ENCODE results near the gene ADCY10.
"Not testable (repeated sequence)": the region's sequence is repeated elsewhere in the genome, so short reads cannot be mapped to it uniquely, and the experiment has no call there.

Gene ADCY10

GRCh38 chr1:167812972-167813371 is 101.0 kb downstream of the ADCY10 start:
- DNase-seq (ENCODE audit: low read depth in 2 of 2): no peak

- DNase-seq (ENCODE audit: low read depth in 2 of 2): no peak
Measured at GRCh38 chr1:167808690-167809089, 105.2 kb downstream of the ADCY10 start.

GRCh38 chr1:167808104-167808503 is 105.8 kb downstream of the ADCY10 start:
- DNase-seq (ENCODE audit: low read depth in 2 of 2): no peak

- not testable (repeated sequence) for DNase-seq (ENCODE audit: low read depth in 2 of 2)
Measured at GRCh38 chr1:167806676-167807075, 107.3 kb downstream of the ADCY10 start.

GRCh38 chr1:167806235-167806634 is 107.7 kb downstream of the ADCY10 start:
- DNase-seq (ENCODE audit: low read depth in 2 of 2): not testable (repeated sequence)

GRCh38 chr1:167805041-167805556 is 108.8 kb downstream of the ADCY10 start:
- DNase-seq (ENCODE audit: low read depth in 2 of 2): no peak

- DNase-seq (ENCODE audit: low read depth in 2 of 2): peak; percentile 87 to 91
Measured at GRCh38 chr1:167803358-167804207, 110.4 kb downstream of the ADCY10 start.

GRCh38 chr1:167802235-167802634 is 111.7 kb downstream of the ADCY10 start:
- DNase-seq (ENCODE audit: low read depth in 2 of 2): no peak

GRCh38 chr1:167800251-167800650 is 113.7 kb downstream of the ADCY10 start:
- DNase-seq (ENCODE audit: low read depth in 2 of 2): no peak

GRCh38 chr1:167799747-167800146 is 114.2 kb downstream of the ADCY10 start:
- no peak for DNase-seq (ENCODE audit: low read depth in 2 of 2)

GRCh38 chr1:167798952-167799351 is 115.0 kb downstream of the ADCY10 start:
- DNase-seq (ENCODE audit: low read depth in 2 of 2): no peak

- DNase-seq (ENCODE audit: low read depth in 2 of 2): no peak
Measured at GRCh38 chr1:167797015-167797414, 116.9 kb downstream of the ADCY10 start.

GRCh38 chr1:167795810-167796740 is 117.9 kb downstream of the ADCY10 start:
- DNase-seq (ENCODE audit: low read depth in 2 of 2): no peak

GRCh38 chr1:167794043-167794442 is 119.9 kb downstream of the ADCY10 start:
- DNase-seq (ENCODE audit: low read depth in 2 of 2): no peak

GRCh38 chr1:167792188-167792565 is 121.8 kb downstream of the ADCY10 start:
- DNase-seq (ENCODE audit: low read depth in 2 of 2): no peak

GRCh38 chr1:167791281-167792187 is 122.4 kb downstream of the ADCY10 start:
- DNase-seq (ENCODE audit: low read depth in 2 of 2): no peak

- DNase-seq (ENCODE audit: low read depth in 2 of 2): no peak
Measured at GRCh38 chr1:167790117-167790516, 123.8 kb downstream of the ADCY10 start.

GRCh38 chr1:167789501-167789900 is 124.4 kb downstream of the ADCY10 start:
- no peak for DNase-seq (ENCODE audit: low read depth in 2 of 2)

GRCh38 chr1:167786502-167786901 is 127.4 kb downstream of the ADCY10 start:
- no peak for DNase-seq (ENCODE audit: low read depth in 2 of 2)

GRCh38 chr1:167784876-167785550 is 128.9 kb downstream of the ADCY10 start:
- no peak for DNase-seq (ENCODE audit: low read depth in 2 of 2)

GRCh38 chr1:167782946-167783345 is 131.0 kb downstream of the ADCY10 start:
- DNase-seq (ENCODE audit: low read depth in 2 of 2): no peak
